NCI-H526 (cell line): ENCODE results near the gene C1orf167.

Experiments
- DNase-seq, 2 experiments: peaks; one replicate each; lab custom pipeline; 2025; lab: John Stamatoyannopoulos, UW

Gene C1orf167

DNA sequence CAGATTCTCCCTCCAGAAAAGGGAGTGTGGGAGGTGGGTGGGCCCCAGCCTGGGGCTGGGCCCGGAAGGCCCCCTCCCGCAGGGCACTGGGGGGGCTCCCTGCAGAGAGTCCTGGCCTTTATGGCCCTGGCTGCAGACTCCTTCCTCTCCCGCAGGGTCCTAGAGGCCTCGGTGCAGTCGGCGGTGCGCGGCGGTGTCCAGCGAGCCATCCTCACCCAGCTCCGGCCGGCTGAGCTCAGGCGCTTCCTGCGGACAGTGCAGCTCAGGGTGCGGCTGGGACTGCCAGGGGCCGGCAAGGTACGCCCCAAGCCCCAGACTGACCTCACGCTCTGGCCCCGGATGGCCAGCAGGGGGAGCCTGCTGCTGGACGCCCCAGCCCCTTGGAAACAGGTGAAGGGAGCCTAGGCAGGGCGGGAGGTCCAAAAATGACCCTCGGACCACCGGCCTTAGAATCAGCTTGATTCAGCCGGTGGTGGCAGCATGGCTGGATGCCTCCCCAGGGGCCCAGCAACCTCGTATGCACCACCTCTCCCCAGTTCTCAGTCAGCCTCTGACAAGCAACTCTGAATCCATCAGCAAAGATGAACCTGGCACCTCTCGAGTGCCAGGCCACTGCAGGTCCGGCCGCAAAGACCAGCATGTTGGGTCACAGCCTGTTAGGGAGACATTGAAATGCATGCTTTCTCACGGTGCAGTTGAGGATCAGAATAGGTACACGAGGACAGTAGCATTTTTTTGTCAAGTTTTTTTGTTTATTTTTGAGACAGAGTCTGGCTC, 23.2 kb downstream of the C1orf167 start:
- peak in 1 of 2 experiments; percentile 45 for DNase-seq

DNA sequence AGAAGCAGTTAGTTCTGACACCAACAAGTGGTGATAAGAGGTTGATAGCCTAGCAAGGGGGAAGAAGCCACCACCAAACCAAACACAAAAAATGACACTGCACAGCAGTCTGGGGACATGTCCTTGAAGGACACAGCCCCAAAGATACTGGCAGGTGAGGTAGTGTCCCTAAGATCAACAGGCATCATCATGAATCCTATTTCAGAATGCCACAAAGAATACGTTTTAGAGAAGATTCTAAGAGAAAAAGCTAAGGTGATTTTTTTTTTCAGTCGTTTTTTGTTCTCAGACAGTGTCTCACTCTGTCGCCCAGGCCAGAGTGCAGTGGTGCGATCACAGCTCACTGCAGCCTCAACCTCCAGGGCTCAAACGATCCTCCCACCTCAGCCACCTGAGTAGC, 24.2 kb downstream of the C1orf167 start:
- DNase-seq, result no peak

DNA sequence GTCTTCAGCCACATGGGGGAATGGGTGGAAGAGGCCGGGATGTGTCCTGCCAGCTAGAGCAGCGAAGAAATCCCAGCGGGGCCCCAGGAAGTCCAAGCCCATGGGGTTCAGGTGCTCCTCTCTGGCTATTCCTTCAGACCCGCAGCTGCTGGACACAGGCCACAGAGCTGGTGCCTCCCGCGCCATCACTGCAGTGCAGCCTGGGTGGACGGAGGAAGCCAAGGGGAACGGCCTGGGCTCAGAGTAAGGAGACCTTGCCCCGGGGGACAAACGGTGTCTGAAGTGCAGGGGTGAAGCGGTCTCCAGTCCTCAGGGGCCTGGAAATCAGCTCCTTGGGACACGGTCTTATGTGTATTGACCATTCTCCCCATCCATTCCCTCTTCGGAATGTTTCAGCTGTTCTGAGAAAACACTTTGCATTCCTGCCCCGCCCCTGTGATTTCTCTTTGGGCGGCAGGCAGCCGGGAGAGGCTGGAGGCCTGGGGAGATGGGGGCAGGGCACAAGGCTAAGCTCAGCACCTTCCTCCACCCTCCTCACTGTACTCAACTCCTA, 25.3 kb downstream of the C1orf167 start:
- DNase-seq, result peak in 1 of 2 experiments; percentile 42

DNA sequence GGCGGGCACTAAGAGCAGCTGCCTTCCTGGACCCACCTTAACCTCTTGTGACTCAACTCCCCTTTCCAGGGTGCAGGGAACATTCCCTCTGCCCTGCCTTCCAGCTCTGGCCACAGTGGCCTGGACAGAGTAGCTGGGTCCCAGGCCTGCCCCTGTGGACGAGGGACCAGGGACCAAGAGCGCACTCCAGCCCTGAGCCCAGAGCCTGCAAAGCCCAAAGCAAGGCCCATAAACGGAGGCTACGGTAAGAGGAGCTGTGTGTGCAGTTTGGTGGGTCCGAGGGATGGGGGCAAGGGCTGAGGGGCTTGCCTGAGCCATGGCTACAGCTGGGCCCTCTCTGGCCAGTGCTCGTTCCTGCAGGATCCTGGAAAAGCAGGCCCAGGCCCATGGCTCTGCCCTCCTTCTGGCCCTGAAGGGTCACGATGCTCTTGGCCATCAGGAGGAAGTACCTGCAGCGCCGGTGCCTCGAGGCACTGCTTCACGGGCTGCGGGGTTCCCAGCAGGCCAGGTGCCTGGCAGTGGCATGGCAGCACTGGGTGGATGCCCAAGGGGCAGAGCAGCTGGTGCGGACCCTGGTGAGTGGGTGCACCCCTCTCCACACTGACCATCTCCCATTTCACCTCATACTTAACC, 25.9 kb downstream of the C1orf167 start:
- DNase-seq, result no peak

DNA sequence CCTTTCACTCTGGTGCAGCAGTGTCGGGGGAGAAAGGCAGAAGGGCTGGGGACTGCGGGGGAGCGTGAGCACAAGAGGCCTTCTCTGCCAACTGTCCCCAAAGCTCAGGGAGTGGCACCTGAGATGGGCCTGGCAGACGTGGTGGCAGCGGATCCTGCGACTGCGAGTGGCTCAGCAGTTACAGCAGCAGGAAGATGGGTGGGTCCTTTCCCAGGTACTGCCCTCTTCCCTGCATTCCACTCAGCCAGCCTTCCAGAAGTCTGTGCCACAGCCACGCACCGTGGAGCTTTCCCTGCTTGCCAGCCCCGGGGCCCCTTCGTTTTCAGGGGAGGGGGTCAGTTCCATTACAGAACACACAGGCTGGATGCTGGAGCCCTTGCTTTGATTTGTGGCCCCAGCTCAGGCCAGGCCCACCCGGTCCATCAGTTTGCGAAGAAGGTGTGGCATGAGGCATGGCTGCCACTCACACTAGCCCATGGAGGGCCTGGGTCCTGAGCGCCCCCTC, 26.6 kb downstream of the C1orf167 start:
- no peak for DNase-seq

GRCh38 chr1:11789126-11790067, 27.4 kb downstream of the C1orf167 start:
- no peak for DNase-seq

DNA sequence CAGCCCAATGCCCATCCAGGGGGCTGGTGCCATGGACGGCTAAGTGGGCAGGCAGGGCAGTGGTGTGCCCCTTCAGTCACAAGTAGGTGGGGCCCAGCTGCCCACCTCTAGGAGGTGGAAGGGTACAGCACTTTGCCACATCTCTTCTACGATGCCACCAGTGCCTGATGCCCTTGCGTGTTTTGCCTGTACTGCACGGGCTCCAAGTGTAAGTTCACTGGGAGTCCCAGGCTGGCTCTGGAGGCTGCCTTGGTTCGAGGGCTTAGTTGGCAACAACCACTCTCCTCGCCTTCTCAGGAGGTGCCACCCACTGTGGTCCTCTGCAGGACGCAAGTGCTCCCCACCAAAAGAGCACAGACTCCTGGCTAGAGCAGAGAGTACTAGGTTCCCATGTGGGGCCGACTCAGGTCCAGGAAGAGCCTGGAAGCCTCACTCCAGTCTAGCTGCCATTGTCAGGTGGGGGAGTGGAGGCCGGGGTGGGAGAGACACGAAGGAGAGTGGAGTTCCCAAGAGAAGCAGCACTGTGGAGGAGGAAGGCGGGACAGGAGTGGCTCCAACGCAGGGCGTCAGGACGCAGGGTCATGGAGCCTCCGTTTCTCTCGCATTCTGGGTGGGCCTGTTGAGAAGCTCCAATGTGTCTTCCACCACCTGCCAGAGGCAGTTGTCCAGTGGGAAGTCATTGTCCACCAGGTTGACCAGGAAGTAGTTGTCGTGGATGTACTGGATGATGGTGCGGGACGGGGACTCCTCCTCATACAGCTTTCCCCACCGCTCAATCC, 28.3 kb downstream of the C1orf167 start:
- no peak for DNase-seq

- no peak for DNase-seq
Measured at GRCh38 chr1:11790880-11791715, 29.1 kb downstream of the C1orf167 start.

GRCh38 chr1:11792106-11792505, 30.1 kb downstream of the C1orf167 start:
- no peak for DNase-seq

DNA sequence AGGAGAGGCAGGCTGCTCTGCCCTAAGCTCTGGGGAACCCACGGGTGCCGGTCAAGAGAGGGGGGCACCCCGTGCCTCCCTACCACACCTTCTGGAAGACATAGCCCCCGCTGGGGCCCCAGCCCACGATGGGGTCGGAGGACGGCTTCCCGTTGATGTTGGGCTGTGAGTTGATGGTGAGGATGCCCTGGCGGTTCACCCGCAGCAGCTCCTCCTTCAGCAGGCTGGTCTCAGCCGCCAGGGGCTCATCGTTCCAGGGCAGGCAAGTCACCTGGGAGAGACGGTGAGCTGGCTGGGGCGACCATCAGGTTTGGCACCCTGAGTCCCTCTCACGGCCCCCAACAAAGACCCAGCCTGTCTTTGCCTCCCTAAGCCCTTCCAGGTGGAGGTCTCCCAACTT, 31.8 kb downstream of the C1orf167 start:
- DNase-seq, result no peak

DNA sequence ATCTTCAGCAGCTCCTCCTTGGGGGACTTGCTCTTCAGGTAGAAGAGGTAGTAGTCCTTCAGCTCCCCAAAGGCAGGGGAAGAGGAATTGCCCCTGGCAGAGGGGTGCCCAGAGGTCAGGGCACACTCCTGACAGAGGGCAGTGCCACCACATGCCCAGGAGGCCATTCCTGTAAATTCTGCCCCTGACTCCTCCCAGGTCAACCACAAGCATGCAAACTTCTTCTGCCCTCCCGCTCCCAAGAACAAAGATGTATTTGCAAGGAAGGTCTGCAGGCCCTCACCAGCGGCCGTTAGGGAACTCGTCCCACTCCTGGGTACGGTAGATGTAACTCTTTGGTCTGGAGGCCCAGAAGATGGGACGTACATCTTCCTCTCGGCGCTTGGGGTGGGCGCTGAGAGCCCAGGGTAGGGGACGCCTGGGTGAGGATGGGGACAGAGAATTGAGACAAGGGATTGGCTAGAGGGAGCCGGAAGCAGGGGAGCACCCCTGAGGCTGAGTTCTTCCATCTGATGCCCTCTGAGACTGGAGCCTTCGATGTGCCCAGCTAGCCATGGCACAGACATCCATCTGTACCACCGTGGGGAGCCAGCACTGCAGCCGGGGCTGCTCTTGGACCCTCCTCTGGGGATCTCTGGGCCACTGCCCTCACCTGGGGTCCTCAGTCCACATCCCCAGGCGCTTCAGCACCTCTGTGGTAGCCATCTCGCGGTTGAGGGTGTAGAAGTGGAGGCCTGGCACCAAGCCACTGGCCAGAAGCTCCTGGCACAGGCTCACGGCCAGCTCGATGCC, 32.6 kb downstream of the C1orf167 start:
- DNase-seq, result no peak

DNA sequence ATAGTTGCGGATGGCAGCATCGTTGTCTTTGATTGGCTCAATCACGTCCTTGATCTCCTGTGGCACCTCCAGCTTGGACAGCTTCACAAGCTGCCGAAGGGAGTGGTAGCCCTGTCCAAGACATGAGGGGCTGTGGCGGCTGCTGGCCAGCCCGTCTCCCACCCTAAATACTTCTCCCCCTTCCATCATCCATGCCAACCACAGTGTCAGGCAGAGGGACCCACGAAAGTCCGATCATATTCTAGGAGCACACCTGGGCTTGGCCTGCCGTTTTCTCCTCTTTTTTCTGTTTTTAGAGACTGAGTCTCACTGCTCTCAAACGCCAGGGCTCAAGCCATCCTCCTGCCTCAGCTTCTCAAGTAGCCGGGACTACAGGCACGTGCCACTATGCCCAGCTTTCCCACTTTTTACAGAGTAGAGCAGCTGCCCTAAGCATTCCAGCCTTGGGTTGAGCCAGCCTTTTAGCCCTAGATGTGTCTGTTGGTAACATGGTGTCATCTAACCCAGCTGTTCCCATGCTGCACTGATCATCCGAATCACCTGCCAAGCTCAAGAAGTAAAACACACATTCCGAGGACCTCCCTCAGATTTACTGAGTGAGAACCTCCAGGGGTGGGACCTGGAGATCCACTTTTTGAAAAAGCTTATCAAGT, 33.4 kb downstream of the C1orf167 start:
- no peak for DNase-seq

- no peak for DNase-seq
Measured at GRCh38 chr1:11796036-11796828, 34.2 kb downstream of the C1orf167 start.

GRCh38 chr1:11797525-11798216, 35.7 kb downstream of the C1orf167 start:
- DNase-seq, result no peak

DNA sequence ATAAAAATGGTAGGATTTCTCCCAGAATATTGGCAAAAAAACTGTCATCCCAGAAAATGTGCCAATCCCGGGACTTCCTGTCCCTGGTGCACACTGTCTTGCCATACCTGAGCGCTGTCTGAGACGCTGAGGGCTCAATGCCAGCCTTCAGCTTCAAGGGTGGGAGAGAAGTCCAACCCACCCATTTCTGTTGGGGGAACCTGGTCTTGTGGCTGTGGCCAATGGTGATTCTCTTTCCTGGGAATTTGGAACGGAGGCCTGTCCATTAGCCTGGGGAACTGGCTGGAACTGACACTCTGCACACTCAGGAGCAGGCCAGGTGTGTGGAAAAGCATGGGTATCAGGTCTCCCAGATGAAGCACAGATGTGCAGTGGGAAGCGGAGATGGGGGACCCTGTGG, 37.1 kb downstream of the C1orf167 start:
- no peak for DNase-seq

GRCh38 chr1:11799896-11800295, 37.9 kb downstream of the C1orf167 start:
- DNase-seq, result no peak

GRCh38 chr1:11800391-11800755, 38.4 kb downstream of the C1orf167 start:
- DNase-seq, result no peak
